GM21367 (cell line): ENCODE measurements around the gene MSI2.

Experiments used
- ATAC-seq: cut with Tn5 transposase; IDR thresholded peaks from one replicate; pipeline ENCODE4 v1.9.1; 2021; ENCODE audit not compliant: unreplicated experiment

Gene MSI2

GRCh38 chr17:57363998-57364643 lies 107.8 kb downstream of the MSI2 start:
- ATAC-seq: no peak

- no peak for ATAC-seq
These were observed 109.1 kb downstream of the MSI2 start for GRCh38 chr17:57365420-57365819.

- no peak for ATAC-seq
These were observed 109.8 kb downstream of the MSI2 start for GRCh38 chr17:57366177-57366557.

- ATAC-seq: no peak
These were observed 110.4 kb downstream of the MSI2 start for GRCh38 chr17:57366558-57367351.

GRCh38 chr17:57368637-57369336 lies 112.5 kb downstream of the MSI2 start:
- no peak for ATAC-seq

- no peak for ATAC-seq
These were observed 113.2 kb downstream of the MSI2 start for GRCh38 chr17:57369509-57369945.

- no peak for ATAC-seq
These were observed 113.8 kb downstream of the MSI2 start for GRCh38 chr17:57370037-57370581.

- no peak for ATAC-seq
These were observed 114.3 kb downstream of the MSI2 start for GRCh38 chr17:57370619-57371018.

GRCh38 chr17:57372156-57372555 lies 115.8 kb downstream of the MSI2 start:
- ATAC-seq: no peak

GRCh38 chr17:57373048-57373447 lies 116.7 kb downstream of the MSI2 start:
- no peak for ATAC-seq

GRCh38 chr17:57373756-57374155 lies 117.4 kb downstream of the MSI2 start:
- no peak for ATAC-seq

- no peak for ATAC-seq
These were observed 118.9 kb downstream of the MSI2 start for GRCh38 chr17:57375040-57375769.

GRCh38 chr17:57375770-57376225 lies 119.5 kb downstream of the MSI2 start:
- no peak for ATAC-seq

- ATAC-seq: no peak
These were observed 120.8 kb downstream of the MSI2 start for GRCh38 chr17:57377094-57377493.

GRCh38 chr17:57379237-57379894 lies 123.0 kb downstream of the MSI2 start:
- no peak for ATAC-seq

GRCh38 chr17:57379895-57380434 lies 123.6 kb downstream of the MSI2 start:
- no peak for ATAC-seq

GRCh38 chr17:57381498-57381897 lies 125.2 kb downstream of the MSI2 start:
- ATAC-seq: no peak

- ATAC-seq: no peak
These were observed 127.9 kb downstream of the MSI2 start for GRCh38 chr17:57384219-57384618.

- ATAC-seq: no peak
These were observed 129.7 kb downstream of the MSI2 start for GRCh38 chr17:57385975-57386374.

- ATAC-seq: no peak
These were observed 131.3 kb downstream of the MSI2 start for GRCh38 chr17:57387575-57387974.
